ENCODE results near the gene DYNLT2B.
A peak's percentile ranks its signal among the peaks of the same experiment; 100 is the strongest.
"Not testable (repeated sequence)": the region's sequence is repeated elsewhere in the genome, so short reads cannot be mapped to it uniquely, and the experiment has no call there.

Gene DYNLT2B

GRCh38 chr3:196254376-196255283 is 63.4 kb downstream of the DYNLT2B start:
- H3K36me3 ChIP-seq (ENCODE audit: control insufficient read depth in 5 of 5, insufficient read depth in 5 of 5, low read length in 5 of 5) = peaks cover 21 to 49% (median 29%) of the 10 kb centered on the region in 5 donors
- H3K4me1 ChIP-seq (ENCODE audit: control insufficient read depth in 5 of 5, insufficient read depth in 5 of 5, low read length in 5 of 5) = no peaks in the 10 kb centered on the region

GRCh38 chr3:196251918-196252317 is 66.1 kb downstream of the DYNLT2B start:
- Histone ChIP-seq H3K4me3 (ENCODE audit: low read depth in 1 of 5, low read length in 5 of 5) (no peak overlapping the region), H3K9me3 (ENCODE audit: control insufficient read depth in 5 of 5, low read length in 5 of 5) (no peaks in the 10 kb centered on the region), H3K27ac (ENCODE audit: low read depth, low read length) (no peak overlapping the region), H3K4me1 (ENCODE audit: control insufficient read depth in 5 of 5, insufficient read depth in 5 of 5, low read length in 5 of 5) (no peaks in the 10 kb centered on the region), H3K27me3 (ENCODE audit: control insufficient read depth in 5 of 5, insufficient read depth in 4 of 5, low read length in 5 of 5) (no peaks in the 10 kb centered on the region), H3K9ac (ENCODE audit: low read length in 5 of 5) (no peak overlapping the region), H3K36me3 (ENCODE audit: control insufficient read depth in 5 of 5, insufficient read depth in 5 of 5, low read length in 5 of 5) (peaks cover 25 to 55% (median 37%) of the 10 kb centered on the region in 5 donors)

More at GRCh38 chr3:196254376-196255283, 63.4 kb downstream of the DYNLT2B start:
- Histone ChIP-seq H3K27me3 (ENCODE audit: control insufficient read depth in 5 of 5, insufficient read depth in 4 of 5, low read length in 5 of 5) (no peaks in the 10 kb centered on the region), H3K4me3 (ENCODE audit: low read depth in 1 of 5, low read length in 5 of 5) (no peak overlapping the region), H3K9me3 (ENCODE audit: control insufficient read depth in 5 of 5, low read length in 5 of 5) (no peaks in the 10 kb centered on the region), H3K27ac (ENCODE audit: low read depth, low read length) (no peak overlapping the region), H3K9ac (ENCODE audit: low read length in 5 of 5) (peak overlapping the region in 1 of 5 donors; percentile 24)

- Histone ChIP-seq H3K9me3 (ENCODE audit: control insufficient read depth in 5 of 5, low read length in 5 of 5) (no peaks in the 10 kb centered on the region), H3K4me1 (ENCODE audit: control insufficient read depth in 5 of 5, insufficient read depth in 5 of 5, low read length in 5 of 5) (no peaks in the 10 kb centered on the region), H3K9ac (ENCODE audit: low read length in 5 of 5) (no peak overlapping the region), H3K4me3 (ENCODE audit: low read depth in 1 of 5, low read length in 5 of 5) (no peak overlapping the region), H3K27me3 (ENCODE audit: control insufficient read depth in 5 of 5, insufficient read depth in 4 of 5, low read length in 5 of 5) (no peaks in the 10 kb centered on the region), H3K36me3 (ENCODE audit: control insufficient read depth in 5 of 5, insufficient read depth in 5 of 5, low read length in 5 of 5) (peaks cover 18 to 58% (median 42%) of the 10 kb centered on the region in 5 donors), H3K27ac (ENCODE audit: low read depth, low read length) (no peak overlapping the region)
Measured at GRCh38 chr3:196246612-196247308, 71.3 kb downstream of the DYNLT2B start.

GRCh38 chr3:196244166-196244565 is 73.9 kb downstream of the DYNLT2B start:
- H3K4me1 ChIP-seq (ENCODE audit: control insufficient read depth in 5 of 5, insufficient read depth in 5 of 5, low read length in 5 of 5); H3K9me3 ChIP-seq (ENCODE audit: control insufficient read depth in 5 of 5, low read length in 5 of 5); H3K27me3 ChIP-seq (ENCODE audit: control insufficient read depth in 5 of 5, insufficient read depth in 4 of 5, low read length in 5 of 5); H3K27ac ChIP-seq (ENCODE audit: low read depth, low read length); H3K9ac ChIP-seq (ENCODE audit: low read length in 5 of 5); H3K4me3 ChIP-seq (ENCODE audit: low read depth in 1 of 5, low read length in 5 of 5): not testable (repeated sequence)
- H3K36me3 ChIP-seq (ENCODE audit: control insufficient read depth in 5 of 5, insufficient read depth in 5 of 5, low read length in 5 of 5) = peaks cover 27 to 65% (median 55%) of the 10 kb centered on the region in 5 donors

GRCh38 chr3:196241704-196242103 is 76.3 kb downstream of the DYNLT2B start:
- no peaks in the 10 kb centered on the region for H3K27me3 ChIP-seq (ENCODE audit: control insufficient read depth in 5 of 5, insufficient read depth in 4 of 5, low read length in 5 of 5)
- H3K27ac ChIP-seq (ENCODE audit: low read depth, low read length) = no peak overlapping the region
- H3K4me3 ChIP-seq (ENCODE audit: low read depth in 1 of 5, low read length in 5 of 5) = no peak overlapping the region
- H3K9ac ChIP-seq (ENCODE audit: low read length in 5 of 5) = no peak overlapping the region
- H3K36me3 ChIP-seq (ENCODE audit: control insufficient read depth in 5 of 5, insufficient read depth in 5 of 5, low read length in 5 of 5) = peaks cover 28 to 75% (median 65%) of the 10 kb centered on the region in 5 donors
- H3K9me3 ChIP-seq (ENCODE audit: control insufficient read depth in 5 of 5, low read length in 5 of 5) = no peaks in the 10 kb centered on the region
- H3K4me1 ChIP-seq (ENCODE audit: control insufficient read depth in 5 of 5, insufficient read depth in 5 of 5, low read length in 5 of 5) = peaks cover 0 to 9% (median 0%) of the 10 kb centered on the region in 5 donors
